ENCODE data around the gene ICOS. TPM values are rescaled to one million over a fixed set of nuclear protein-coding genes. Genes with fewer than 3 reads are reported as not detected.

The ICOS gene
- total and polyA plus RNA-seq, 9 of the 15 experiments (the other 6 are each of a cell fraction or from before 2014, with no cell fraction given), result not detected

DNA sequence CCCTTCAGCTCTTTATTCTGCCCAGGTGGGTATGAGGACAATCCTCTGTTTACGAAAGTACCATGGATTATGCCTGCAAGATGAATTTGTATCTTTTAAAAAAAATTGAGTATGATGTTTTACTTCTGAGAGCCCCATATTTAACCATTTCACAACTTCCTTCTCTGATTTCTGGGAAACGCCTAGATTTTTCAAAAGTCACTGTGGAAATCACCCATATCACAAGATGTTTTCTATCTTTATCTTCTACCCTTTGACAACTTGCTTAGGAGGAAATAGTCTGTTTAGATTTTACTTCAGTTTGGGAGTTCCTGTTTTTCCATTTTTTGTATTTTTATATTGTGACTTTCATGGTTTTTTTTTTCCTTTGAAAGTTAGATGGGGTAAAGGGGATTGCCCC is 53.0 kb downstream of the ICOS start (continued):
- TF ChIP-seq, protein P1, sequence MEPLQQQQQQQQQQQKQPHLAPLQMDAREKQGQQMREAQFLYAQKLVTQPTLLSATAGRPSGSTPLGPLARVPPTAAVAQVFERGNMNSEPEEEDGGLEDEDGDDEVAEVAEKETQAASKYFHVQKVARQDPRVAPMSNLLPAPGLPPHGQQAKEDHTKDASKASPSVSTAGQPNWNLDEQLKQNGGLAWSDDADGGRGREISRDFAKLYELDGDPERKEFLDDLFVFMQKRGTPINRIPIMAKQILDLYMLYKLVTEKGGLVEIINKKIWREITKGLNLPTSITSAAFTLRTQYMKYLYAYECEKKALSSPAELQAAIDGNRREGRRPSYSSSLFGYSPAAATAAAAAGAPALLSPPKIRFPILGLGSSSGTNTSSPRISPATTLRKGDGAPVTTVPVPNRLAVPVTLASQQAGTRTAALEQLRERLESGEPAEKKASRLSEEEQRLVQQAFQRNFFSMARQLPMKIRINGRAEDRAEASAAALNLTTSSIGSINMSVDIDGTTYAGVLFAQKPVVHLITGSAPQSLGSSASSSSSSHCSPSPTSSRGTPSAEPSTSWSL (CRISPR knock-in tag; IDR thresholded peaks at IDR 0.05; ENCODE audit: borderline replicate concordance), result no peak
- no peak for TF ChIP-seq ZNF75A (CRISPR knock-in tag; IDR thresholded peaks at IDR 0.05)
- no peak for TF ChIP-seq TRIM24 (IDR thresholded peaks at IDR 0.05)
- TF ChIP-seq FUS (optimal IDR thresholded peaks at IDR 0.05; ENCODE audit: low read depth, low read length), result no peak
- no peak for TF ChIP-seq RB1 (IDR thresholded peaks at IDR 0.05; ENCODE audit: low read depth)
- TF ChIP-seq, protein P2, sequence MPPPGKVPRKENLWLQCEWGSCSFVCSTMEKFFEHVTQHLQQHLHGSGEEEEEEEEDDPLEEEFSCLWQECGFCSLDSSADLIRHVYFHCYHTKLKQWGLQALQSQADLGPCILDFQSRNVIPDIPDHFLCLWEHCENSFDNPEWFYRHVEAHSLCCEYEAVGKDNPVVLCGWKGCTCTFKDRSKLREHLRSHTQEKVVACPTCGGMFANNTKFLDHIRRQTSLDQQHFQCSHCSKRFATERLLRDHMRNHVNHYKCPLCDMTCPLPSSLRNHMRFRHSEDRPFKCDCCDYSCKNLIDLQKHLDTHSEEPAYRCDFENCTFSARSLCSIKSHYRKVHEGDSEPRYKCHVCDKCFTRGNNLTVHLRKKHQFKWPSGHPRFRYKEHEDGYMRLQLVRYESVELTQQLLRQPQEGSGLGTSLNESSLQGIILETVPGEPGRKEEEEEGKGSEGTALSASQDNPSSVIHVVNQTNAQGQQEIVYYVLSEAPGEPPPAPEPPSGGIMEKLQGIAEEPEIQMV (tag; conservative IDR thresholded peaks at IDR 0.05; ENCODE audit: low read depth), result no peak
- no peak for TF ChIP-seq ZNF121 (CRISPR knock-in tag; conservative IDR thresholded peaks at IDR 0.05)
- no peak for TF ChIP-seq GABPB2 (CRISPR knock-in tag; conservative IDR thresholded peaks at IDR 0.05)

DNA sequence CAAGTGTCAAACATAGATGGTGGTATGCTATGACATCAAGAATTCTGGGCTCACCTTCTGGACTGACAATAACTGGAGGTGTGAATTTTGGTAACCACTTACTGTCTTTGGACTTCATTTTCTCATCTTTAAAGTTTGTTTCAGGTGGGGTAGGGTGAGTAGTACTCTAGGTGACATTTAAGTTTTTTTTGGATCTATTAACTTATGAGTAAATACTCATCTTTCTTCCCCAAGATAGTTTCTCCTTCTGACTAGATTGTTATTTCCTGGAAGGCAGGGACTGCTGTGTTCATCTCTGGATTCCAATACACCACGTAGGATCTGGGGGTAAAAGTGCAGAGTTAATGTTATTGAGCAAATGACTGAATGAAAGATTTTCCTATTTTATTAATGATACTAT is 55.9 kb downstream of the ICOS start:
- Histone ChIP-seq H3K4me2 (ENCODE audit: insufficient read depth, low read length) (no peak overlapping the region), H3K9me3 (replicated peaks; ENCODE audit: control insufficient read depth, insufficient read depth, low read depth, low read length) (no peaks in the 10 kb centered on the region), H4K20me1 (replicated peaks; ENCODE audit: control insufficient read depth, insufficient read depth, low read length) (no peaks in the 10 kb centered on the region; the same call in 1 of the 2 replicates), H3K27ac (ENCODE audit: extremely low read depth, low read depth, low read length) (no peak overlapping the region), H3K36me3 (ENCODE audit: control insufficient read depth, insufficient read depth, low read length) (no peaks in the 10 kb centered on the region), H3K4me1 (replicated peaks in 1 of 2; ENCODE audit: control insufficient read depth in 2 of 2, insufficient read depth in 2 of 2, low read length in 2 of 2) (no peaks in the 10 kb centered on the region), H3K79me2 (ENCODE audit: control insufficient read depth, insufficient read depth, low read length) (no peaks in the 10 kb centered on the region), H3K27me3 (ENCODE audit: control insufficient read depth in 2 of 2, insufficient read depth in 2 of 2, low read length in 2 of 2) (no peaks in the 10 kb centered on the region), H3K9me1 (ENCODE audit: control insufficient read depth, insufficient read depth, low read length) (no peaks in the 10 kb centered on the region), H3K9ac (ENCODE audit: insufficient read depth in 1 of 2, low read depth in 2 of 2, low read length in 2 of 2) (no peak overlapping the region), H3K4me3 (no peak overlapping the region), H2AFZ (ENCODE audit: low read depth, low read length) (no peak overlapping the region)
- 0% methylated on average over 1 of the region's 1 CpG for WGBS (ENCODE audit: insufficient coverage, low coverage, missing lambda C conversion rate)
- in situ Hi-C loops (cut with MboI) (no loop called here), intact Hi-C loops (cut with micrococcal nuclease) (no loop called here)
- DNase-seq (ENCODE audit: extremely low read depth in 1 of 4, low spot score in 3 of 4) (no peak), FAIRE-seq (no peak), ATAC-seq (no peak)
- TF ChIP-seq CSDE1 (IDR thresholded peaks at IDR 0.05) (no peak), NUFIP1 (IDR thresholded peaks at IDR 0.05; ENCODE audit: partially characterized antibody) (no peak), SOX6 (IDR thresholded peaks at IDR 0.05) (no peak), CEBPG (CRISPR knock-in tag; IDR thresholded peaks at IDR 0.05) (no peak), CEBPG (tag; conservative IDR thresholded peaks at IDR 0.05 in 1 of 2, IDR thresholded peaks at IDR 0.05 in 1 of 2) (no peak)
- TF ChIP-seq, protein P3, sequence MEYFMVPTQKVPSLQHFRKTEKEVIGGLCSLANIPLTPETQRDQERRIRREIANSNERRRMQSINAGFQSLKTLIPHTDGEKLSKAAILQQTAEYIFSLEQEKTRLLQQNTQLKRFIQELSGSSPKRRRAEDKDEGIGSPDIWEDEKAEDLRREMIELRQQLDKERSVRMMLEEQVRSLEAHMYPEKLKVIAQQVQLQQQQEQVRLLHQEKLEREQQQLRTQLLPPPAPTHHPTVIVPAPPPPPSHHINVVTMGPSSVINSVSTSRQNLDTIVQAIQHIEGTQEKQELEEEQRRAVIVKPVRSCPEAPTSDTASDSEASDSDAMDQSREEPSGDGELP (CRISPR knock-in tag; IDR thresholded peaks at IDR 0.05; ENCODE audit: borderline replicate concordance), result no peak
- TF ChIP-seq, protein P4, sequence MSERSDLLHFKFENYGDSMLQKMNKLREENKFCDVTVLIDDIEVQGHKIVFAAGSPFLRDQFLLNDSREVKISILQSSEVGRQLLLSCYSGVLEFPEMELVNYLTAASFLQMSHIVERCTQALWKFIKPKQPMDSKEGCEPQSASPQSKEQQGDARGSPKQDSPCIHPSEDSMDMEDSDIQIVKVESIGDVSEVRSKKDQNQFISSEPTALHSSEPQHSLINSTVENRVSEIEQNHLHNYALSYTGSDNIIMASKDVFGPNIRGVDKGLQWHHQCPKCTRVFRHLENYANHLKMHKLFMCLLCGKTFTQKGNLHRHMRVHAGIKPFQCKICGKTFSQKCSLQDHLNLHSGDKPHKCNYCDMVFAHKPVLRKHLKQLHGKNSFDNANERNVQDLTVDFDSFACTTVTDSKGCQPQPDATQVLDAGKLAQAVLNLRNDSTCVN (CRISPR knock-in tag; IDR thresholded peaks at IDR 0.05), result no peak
- ChIA-PET POLR2A (no interaction called here), CTCF (ENCODE audit: low intra/inter-chr PET ratio) (no interaction called here)
- no TSS peak for BruUV-seq (replicated peaks)

Data from K562 (cell line).